GM04504 (cell line): ENCODE measurements around the gene HEMGN.

Source experiments
- DNase-seq: peaks from one replicate; pipeline ENCODE4 v3.0.0-alpha.2; 2012; ENCODE audit warnings: low read depth

HEMGN gene

GRCh38 chr9:97895211-97895610 lies 42.8 kb downstream of the HEMGN start:
- DNase-seq: no peak

GRCh38 chr9:97892421-97892820 lies 45.6 kb downstream of the HEMGN start:
- DNase-seq: no peak

GRCh38 chr9:97891736-97892135 lies 46.2 kb downstream of the HEMGN start:
- DNase-seq: no peak

- DNase-seq: no peak
Measured at GRCh38 chr9:97889941-97890887, 47.8 kb downstream of the HEMGN start.

GRCh38 chr9:97880336-97880735 lies 57.6 kb downstream of the HEMGN start:
- DNase-seq: no peak
